Ishikawa (cell line): ENCODE data around the gene SYVN1.

Experiments
- EP300 ChIP-seq: IDR thresholded peaks from 2 replicates; pipeline ENCODE4 v1.6.1; 2012; ENCODE audit warnings: borderline replicate concordance
- FOXM1 ChIP-seq: IDR thresholded peaks from 2 replicates; pipeline ENCODE4 v1.6.1; 2012; ENCODE audit warnings: low read depth, borderline replicate concordance
- MAX ChIP-seq: IDR thresholded peaks from 2 replicates; pipeline ENCODE4 v1.6.1; 2012
- RAD21 ChIP-seq: IDR thresholded peaks from 2 replicates; pipeline ENCODE4 v1.6.1; 2012; ENCODE audit warnings: low read depth
- REST ChIP-seq: IDR thresholded peaks from 2 replicates; pipeline ENCODE4 v1.6.1; 2012; ENCODE audit warnings: low read depth, mild to moderate bottlenecking
- YY1 ChIP-seq: IDR thresholded peaks from 2 replicates; pipeline ENCODE4 v1.6.1; 2012; ENCODE audit warnings: low read depth
- ZBTB7A ChIP-seq: IDR thresholded peaks from 2 replicates; pipeline ENCODE4 v1.6.1; 2012; ENCODE audit warnings: low read depth

GRCh38 chr11:65126624-65127274 is 7.6 kb downstream of the SYVN1 start:
- TF ChIP-seq EP300 (no peak), REST (no peak), YY1 (no peak), MAX (no peak), ZBTB7A (no peak), FOXM1 (no peak), RAD21 (no peak)
